Activated CD8-positive, alpha-beta memory T cell treated with anti-CD3 and anti-CD28 coated beads for 48 hours (primary cell): ENCODE measurements around the gene UBXN7.
"Not testable (repeated sequence)": the region's sequence is repeated elsewhere in the genome, so short reads cannot be mapped to it uniquely, and the experiment has no call there.

Experiments
- DNase-seq, 3 experiments: peaks; one replicate each; pipeline ENCODE4 v3.0.0-alpha.2; 2020; ENCODE audit warnings: low read depth in 2 of 3, low spot score in 2 of 3

UBXN7 gene

GRCh38 chr3:196418601-196419000 is 13.6 kb downstream of the UBXN7 start:
- no peak for DNase-seq

DNA sequence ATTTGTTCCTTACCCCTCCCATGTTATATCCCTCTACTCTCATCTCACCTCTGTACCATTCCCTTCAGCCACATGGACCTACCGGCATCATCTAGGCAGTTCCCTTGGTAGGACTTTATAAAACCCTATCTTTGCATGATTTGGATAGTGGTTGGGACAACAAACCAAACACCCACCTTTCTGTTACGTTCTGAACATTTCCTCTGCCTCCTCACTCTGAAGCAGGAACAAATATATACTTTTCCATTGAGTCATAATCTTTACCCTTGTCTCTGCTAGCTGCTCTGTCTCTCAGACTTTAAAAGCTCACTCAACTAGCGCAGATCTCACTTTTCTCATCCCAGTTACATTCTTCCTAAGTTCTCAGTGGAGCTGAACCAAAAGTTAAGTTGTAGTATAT is 17.8 kb downstream of the UBXN7 start:
- DNase-seq: no peak

- DNase-seq: no peak
These were observed 19.5 kb downstream of the UBXN7 start for GRCh38 chr3:196412704-196413103.

DNA sequence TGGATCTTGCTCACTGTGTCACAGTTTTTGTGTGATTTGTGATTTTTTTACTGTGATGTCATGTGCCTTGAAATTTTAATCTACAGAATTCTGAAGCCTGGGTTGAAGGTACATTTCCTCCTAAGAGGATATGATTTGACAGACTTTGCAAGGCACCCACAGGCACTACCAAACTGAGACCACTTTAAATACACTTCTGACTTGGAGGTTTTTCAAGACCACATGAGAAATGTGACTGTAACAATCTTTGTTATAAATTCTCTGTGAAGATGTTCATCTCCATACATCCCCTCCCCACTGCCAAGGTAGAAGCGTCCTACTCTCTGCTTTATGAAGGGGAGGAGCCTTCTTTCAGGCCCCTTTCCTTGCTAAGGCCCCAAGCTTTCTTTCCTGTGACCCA is 22.8 kb downstream of the UBXN7 start:
- no peak for DNase-seq

- DNase-seq: no peak
These were observed 23.5 kb downstream of the UBXN7 start for GRCh38 chr3:196408565-196409300.

- no peak for DNase-seq
These were observed 25.3 kb downstream of the UBXN7 start for GRCh38 chr3:196406811-196407470.

- no peak for DNase-seq
These were observed 31.9 kb downstream of the UBXN7 start for GRCh38 chr3:196400331-196400730.

DNA sequence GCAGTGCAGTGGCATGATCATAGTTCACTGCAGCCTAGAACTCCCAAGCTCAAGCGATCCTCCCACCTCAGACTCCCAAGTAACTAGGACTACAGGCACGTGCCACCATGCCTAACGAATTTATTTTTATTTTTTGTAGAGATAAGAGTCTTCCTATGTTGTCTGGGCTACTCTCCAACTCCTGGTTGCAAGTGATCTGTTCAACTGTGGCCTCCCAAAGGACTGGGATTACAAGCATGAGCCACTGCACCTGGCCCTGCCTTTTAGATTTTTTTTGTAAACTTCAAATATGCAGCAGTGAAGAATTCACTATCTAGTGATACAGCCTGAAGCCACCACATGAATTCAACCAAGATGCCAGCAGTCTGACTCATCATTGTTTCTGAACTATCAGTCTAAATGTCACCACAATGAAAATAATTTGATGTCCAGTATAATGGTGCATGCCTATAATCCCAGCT is 32.7 kb downstream of the UBXN7 start:
- no peak for DNase-seq

- DNase-seq: no peak
These were observed 33.4 kb downstream of the UBXN7 start for GRCh38 chr3:196398782-196399181.

- DNase-seq: no peak
These were observed 34.3 kb downstream of the UBXN7 start for GRCh38 chr3:196397941-196398340.

- DNase-seq: no peak
These were observed 42.1 kb downstream of the UBXN7 start for GRCh38 chr3:196390116-196390515.

DNA sequence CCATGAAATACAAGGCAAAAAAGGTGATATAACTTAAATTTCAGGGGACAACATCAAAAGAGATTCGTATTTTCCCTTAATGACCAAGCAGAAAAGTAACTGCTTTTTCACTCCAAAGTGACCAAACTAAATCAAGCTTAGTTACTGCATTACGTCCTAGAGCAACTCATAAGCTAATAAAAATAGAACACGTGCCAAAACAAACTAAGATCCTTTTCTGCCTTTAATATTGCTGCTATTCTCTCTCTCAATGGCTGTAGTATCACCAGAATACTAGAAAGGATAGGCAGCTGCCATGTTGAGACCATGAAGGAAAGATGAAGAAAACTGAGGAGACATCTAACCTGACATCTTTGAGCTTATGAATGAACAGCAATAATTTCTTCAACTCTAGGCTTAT is 43.3 kb downstream of the UBXN7 start:
- DNase-seq: no peak

GRCh38 chr3:196387941-196388340 is 44.3 kb downstream of the UBXN7 start:
- not testable (repeated sequence) for DNase-seq

GRCh38 chr3:196386797-196387196 is 45.4 kb downstream of the UBXN7 start:
- DNase-seq: not testable (repeated sequence)

DNA sequence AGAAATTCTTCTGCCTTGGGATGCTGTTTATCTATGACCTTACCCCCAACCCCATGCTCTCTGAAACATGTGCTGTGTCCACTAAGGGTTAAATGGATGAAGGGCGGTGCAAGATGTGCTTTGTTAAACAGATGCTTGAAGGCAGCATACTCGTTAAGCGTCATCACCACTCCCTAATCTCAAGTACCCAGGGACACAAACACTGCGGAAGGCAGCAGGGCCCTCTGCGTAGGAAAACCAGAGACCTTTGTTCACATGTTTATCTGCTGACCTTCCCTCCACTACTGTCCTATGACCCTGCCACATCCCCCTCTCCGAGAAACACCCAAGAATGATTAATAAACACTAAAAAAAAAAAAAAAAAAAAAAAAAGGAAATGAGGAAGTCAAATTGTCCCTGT is 46.2 kb downstream of the UBXN7 start:
- DNase-seq: not testable (repeated sequence)

- DNase-seq: not testable (repeated sequence)
These were observed 46.8 kb downstream of the UBXN7 start for GRCh38 chr3:196385446-196385845.

GRCh38 chr3:196378146-196378841 is 53.9 kb downstream of the UBXN7 start:
- no peak for DNase-seq

GRCh38 chr3:196377321-196377720 is 54.9 kb downstream of the UBXN7 start:
- no peak for DNase-seq

GRCh38 chr3:196365736-196366135 is 66.5 kb downstream of the UBXN7 start:
- no peak for DNase-seq

- DNase-seq: no peak
These were observed 71.6 kb downstream of the UBXN7 start for GRCh38 chr3:196360586-196360985.

GRCh38 chr3:196358540-196358939 is 73.7 kb downstream of the UBXN7 start:
- not testable (repeated sequence) for DNase-seq

DNA sequence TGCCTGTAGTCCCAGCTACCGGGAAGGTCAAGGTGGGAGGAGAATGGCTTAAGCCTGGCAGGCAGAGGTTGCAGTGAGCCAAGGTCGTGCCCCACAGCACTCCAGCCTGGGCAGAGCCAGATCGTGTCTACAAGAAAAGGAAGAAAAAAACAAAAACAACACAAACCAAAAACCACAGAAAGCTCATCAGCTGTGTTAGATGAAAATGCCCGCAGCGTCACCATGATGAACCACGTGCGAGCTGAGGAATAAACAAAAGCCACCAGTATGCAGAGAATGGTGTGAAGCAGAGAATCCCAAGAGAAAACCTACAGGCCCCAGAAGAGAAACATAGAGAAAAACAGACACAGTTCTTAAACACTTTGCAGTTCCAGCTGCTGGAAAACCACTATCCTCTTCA is 74.3 kb downstream of the UBXN7 start:
- DNase-seq: no peak
